HG03108 (cell line): Measurements from ENCODE around the gene DAG1.

Experiments used
- ATAC-seq: cut with Tn5 transposase; IDR thresholded peaks from one replicate; pipeline ENCODE4 v1.9.1; 2021; ENCODE audit warnings: moderate library complexity; ENCODE audit not compliant: unreplicated experiment

DAG1 gene

DNA sequence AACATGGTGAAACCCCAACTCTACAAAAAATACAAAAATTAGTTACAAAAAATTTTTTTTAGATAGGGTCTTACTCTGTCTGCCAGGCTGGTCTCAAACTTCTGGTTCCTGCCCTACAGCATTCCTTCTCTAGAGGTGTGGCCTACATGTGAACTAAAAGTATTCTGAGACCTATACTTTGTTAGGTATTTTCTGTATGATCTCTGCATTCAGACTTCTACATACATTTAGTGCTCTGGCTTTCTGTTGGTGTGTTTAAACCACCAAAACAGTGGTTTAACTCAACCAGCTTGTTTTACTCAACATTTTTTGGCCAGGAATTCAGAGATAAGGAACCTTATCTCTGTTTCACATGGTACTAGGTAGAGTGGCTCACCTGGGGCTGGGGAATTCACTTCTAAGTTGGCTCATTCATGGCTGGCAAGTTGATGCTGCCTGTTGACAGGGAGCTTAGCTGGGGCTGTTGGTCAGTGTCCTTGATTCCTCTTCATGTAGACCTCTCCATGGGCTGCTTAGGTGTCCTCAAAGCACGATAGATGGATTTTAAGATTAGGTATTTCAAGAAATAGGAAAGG lies 42.8 kb downstream of the DAG1 start:
- no peak for ATAC-seq

- no peak for ATAC-seq
Observed at GRCh38 chr3:49513494-49514124, 43.5 kb downstream of the DAG1 start.

DNA sequence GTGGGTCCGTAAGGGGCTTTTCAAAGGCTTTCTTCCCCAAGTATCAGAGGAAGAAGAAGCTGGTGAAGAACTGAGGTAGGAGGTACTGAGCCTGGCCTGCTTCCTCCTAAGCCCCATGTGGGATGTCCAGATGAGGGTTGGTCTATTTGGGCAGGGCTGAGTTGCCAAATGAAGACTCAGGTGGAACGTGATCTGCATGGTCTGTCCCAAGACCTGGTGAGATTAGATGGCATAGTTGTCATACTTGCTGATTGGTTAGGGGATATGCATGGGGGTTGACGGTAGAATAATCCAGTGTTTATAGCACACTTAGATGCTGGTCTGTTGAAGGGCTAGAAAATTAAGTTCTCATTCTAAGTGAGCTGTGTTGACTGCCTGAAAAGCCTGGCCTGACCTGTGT lies 47.9 kb downstream of the DAG1 start:
- ATAC-seq, result no peak

DNA sequence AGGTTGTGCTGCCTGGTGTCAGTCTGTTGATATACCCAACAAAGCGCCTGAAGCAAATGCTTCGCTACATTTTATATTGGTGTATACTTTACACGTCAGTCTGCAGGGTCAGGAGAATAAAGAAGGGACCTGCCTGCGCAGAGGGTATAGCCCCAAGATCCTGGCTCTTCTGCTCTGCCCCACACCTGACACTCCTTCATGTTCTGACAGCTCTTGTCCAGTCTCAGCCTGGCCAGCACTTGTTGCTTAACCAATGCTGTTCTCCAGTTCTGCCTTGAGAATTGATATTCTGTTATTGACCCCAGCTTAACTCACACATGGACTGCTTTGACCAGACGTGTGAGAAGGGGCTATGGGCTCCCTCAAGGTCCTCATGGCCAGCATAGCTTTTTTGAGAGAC lies 48.4 kb downstream of the DAG1 start:
- no peak for ATAC-seq

DNA sequence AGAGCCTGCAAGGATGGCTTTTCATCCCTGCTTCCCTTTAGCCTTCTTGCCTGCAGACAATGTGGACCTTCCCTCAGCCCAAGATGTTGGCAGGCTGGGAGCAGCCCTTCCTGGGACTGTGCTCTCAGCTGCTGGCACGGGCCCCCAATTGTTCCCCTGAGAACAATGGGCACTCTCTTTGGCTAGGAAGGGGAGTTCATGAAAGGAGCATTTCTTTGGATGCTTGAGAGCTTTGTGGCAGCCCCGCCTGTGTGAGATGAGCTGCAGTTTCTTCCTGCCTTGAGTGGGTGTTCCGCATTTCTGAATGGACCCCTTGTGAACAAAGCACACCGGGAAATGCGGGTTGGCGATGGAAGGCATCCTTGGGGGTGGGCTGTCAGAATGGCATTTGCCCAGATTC lies 49.2 kb downstream of the DAG1 start:
- no peak for ATAC-seq

GRCh38 chr3:49519916-49520385 lies 49.9 kb downstream of the DAG1 start:
- ATAC-seq, result no peak

DNA sequence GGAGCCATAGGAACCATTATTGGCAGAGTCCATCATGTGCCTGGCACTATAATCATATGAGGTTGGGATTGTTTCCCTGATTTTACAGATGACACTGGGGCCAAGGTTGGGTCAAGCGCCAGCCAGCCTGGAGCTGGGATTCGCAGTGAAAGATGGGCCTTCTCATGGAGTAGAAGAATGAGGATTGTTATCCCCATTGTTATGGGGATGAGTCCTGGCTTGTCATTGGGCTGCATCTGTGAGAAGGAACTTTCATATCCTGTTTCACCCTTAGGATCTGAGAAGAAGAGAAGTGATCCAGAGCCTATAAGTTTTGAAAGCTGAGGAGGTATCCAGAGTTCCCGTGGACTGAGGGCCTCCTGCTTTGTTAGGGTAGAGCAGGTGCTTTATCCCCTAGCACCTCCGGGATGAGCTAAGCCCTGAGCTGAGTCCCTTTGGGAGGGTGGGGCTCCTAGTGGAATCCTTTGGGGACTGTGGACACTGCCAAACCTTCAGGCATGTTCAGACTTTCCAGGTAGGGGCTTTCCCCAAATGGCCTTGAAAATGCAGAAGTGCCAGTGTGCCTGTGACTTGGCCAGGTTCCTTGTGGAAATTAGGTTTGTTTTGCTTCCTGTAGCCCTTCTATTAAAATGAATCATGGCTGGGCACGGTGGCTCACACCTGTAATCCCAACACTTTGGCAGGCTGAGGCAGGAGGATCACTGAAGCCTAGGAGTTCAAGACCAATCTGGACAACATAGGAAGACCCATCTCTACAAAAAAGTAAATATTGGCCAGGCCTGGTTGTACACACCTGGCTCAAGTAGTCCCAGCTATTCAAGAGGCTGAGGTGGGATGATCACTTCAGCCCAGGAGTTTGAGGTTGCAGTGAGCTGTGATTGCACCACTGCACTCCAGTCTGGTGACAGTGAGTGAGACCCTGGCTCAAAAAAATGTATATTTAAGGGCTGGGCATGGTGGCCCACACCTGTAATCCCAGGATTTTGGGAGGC lies 54.0 kb downstream of the DAG1 start:
- ATAC-seq, result no peak

DNA sequence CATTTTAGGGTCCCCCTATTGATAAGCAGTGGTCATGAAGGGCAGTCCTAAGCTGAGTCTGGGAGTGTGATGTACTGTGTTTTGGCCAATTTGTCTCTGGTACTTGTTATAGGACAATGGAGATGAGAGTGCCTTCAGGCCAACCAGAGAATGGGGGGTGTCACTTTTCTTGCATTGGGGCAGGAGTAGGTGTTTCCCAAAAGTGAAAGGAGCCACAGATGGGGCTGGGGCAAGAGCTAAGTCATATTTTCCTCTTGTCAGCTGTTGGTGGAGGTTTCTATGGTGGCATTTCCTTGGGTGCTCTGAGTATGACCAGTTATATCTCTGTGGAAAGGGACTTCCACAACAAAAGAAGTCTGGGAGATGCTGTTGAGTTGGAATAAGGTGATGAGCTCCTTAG lies 59.5 kb downstream of the DAG1 start:
- no peak for ATAC-seq

DNA sequence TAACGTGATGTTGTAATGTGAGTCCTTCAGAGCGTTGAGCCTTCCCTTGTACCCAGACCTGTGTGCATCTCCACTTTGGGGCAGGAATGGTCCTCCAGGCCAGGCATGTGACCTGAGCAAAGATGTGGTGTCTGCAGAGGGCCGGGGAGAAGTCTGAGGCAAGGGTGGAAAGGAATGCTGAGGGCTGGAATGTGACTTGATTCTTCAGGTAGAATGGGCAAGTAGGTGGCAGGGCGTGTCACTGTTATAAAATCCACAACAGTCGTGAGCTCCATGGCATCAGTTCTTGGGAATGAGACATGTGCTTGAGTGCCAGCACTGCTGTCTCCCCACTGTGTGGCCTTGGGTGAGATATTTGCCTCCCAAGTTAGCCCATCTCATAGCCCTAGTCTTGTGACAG lies 60.2 kb downstream of the DAG1 start:
- no peak for ATAC-seq

DNA sequence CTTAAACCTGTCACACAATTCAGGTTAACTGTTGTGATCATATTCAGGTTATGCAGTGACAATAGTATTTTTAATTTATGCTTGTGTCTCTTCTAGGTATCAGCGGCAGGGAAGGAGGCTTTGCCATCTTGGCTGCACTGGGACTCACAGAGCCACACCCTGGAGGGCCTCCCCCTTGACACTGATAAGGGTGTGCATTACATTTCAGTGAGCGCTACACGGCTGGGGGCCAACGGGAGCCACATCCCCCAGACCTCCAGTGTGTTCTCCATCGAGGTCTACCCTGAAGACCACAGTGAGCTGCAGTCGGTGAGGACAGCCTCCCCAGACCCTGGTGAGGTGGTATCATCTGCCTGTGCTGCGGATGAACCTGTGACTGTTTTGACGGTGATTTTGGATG lies 60.6 kb downstream of the DAG1 start:
- no peak for ATAC-seq

GRCh38 chr3:49531218-49531617 lies 61.2 kb downstream of the DAG1 start:
- ATAC-seq, result no peak

GRCh38 chr3:49531715-49532114 lies 61.6 kb downstream of the DAG1 start:
- no peak for ATAC-seq

DNA sequence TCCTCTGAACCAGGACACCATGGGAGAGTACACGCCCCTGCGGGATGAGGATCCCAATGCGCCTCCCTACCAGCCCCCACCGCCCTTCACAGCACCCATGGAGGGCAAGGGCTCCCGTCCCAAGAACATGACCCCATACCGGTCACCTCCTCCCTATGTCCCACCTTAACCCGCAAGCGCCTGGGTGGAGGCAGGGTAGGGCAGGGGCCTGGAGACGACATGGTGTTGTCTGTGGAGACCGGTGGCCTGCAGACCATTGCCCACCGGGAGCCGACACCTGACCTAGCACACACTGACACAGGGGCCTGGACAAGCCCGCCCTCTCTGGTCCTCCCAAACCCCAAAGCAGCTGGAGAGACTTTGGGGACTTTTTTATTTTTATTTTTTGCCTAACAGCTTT lies 63.0 kb downstream of the DAG1 start:
- ATAC-seq, result no peak

GRCh38 chr3:49533786-49534519 lies 63.9 kb downstream of the DAG1 start:
- ATAC-seq, result no peak

DNA sequence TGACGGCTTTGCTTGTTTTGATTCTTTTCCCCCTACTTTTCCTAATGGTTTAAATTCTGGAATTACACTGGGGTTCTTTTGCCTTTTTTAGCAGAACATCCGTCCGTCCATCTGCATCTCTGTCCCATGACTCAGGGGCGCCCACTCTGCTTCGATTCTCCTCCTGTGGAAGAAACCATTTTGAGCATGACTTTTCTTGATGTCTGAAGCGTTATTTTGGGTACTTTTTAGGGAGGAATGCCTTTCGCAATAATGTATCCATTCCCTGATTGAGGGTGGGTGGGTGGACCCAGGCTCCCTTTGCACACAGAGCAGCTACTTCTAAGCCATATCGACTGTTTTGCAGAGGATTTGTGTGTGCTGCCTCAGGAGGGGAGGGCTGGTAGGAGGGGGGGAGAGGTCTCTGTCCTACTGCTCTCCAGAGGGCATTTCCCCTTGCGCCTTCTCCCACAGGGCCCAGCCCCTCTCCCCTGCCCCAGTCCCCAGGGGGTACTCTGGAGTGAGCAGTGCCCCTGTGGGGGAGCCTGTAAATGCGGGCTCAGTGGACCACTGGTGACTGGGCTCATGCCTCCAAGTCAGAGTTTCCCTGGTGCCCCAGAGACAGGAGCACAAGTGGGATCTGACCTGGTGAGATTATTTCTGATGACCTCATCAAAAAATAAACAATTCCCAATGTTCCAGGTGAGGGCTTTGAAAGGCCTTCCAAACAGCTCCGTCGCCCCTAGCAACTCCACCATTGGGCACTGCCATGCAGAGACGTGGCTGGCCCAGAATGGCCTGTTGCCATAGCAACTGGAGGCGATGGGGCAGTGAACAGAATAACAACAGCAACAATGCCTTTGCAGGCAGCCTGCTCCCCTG lies 64.7 kb downstream of the DAG1 start:
- no peak for ATAC-seq

GRCh38 chr3:49535971-49536874 lies 66.2 kb downstream of the DAG1 start:
- ATAC-seq, result no peak

GRCh38 chr3:49536875-49537533 lies 66.9 kb downstream of the DAG1 start:
- no peak for ATAC-seq

- peak; percentile 92 for ATAC-seq
Observed at GRCh38 chr3:49539659-49540560, 69.8 kb downstream of the DAG1 start.
